HepG2 (cell line): ENCODE data around the gene NFS1. TPM values are rescaled to one million over a fixed set of nuclear protein-coding genes. Genes with fewer than 3 reads are reported as not detected.

Experiments
- ARNT2 ChIP-seq: sonication (generic); formaldehyde crosslinking; IDR thresholded peaks from 2 replicates; pipeline ENCODE4 v1.8.0; 2022; ENCODE audit warnings: mild to moderate bottlenecking, low read depth, missing genetic modification reagents, moderate library complexity
- CENPT ChIP-seq: sonication (generic); formaldehyde crosslinking; IDR thresholded peaks from 2 replicates; pipeline ENCODE4 v1.8.0; 2022; ENCODE audit warnings: low read depth, mild to moderate bottlenecking, moderate library complexity, missing genetic modification reagents
- CHD4 ChIP-seq: fragments of 200-600 bp; sonication (generic); IDR thresholded peaks from 2 replicates; pipeline ENCODE4 v1.7.0; 2017; ENCODE audit warnings: mild to moderate bottlenecking, low read length, borderline replicate concordance
- GATAD2A ChIP-seq: IDR thresholded peaks from 2 replicates; pipeline ENCODE4 v1.6.1; 2016
- HDAC2 ChIP-seq: sonication (generic); formaldehyde crosslinking; IDR thresholded peaks from 2 replicates; pipeline ENCODE4 v1.4.0; 2020; ENCODE audit warnings: missing genetic modification reagents
- KMT2B ChIP-seq: IDR thresholded peaks from 2 replicates; pipeline ENCODE4 v1.6.1; 2016; ENCODE audit warnings: missing genetic modification reagents, missing compliant biosample characterization
- LCORL ChIP-seq, 2 experiments: fragments of 450-650 bp in 1 of 2; sonication (generic) in 1 of 2; formaldehyde crosslinking in 1 of 2; IDR thresholded peaks; 2 replicates each; pipeline versions ENCODE4 v1.5.0 to v1.6.1; 2017 to 2020; ENCODE audit warnings: antibody characterized with exemption in 1 of 2, missing genetic modification reagents in 1 of 2
- MBNL3 ChIP-seq: fragments of 250-450 bp; sonication (Bioruptor Pico); conservative IDR thresholded peaks from 2 replicates; pipeline ENCODE4 v1.8.0; 2022; ENCODE audit warnings: mild to moderate bottlenecking, inconsistent platforms
- NBN ChIP-seq: fragments of 450-650 bp; conservative IDR thresholded peaks from 2 replicates; pipeline ENCODE4 v1.6.1; 2017
- NCOA2 ChIP-seq: sonication (generic); formaldehyde crosslinking; IDR thresholded peaks from 2 replicates; pipeline ENCODE4 v1.8.0; 2022; ENCODE audit warnings: inconsistent platforms
- NCOR1 ChIP-seq: fragments of 200-600 bp; sonication (generic); IDR thresholded peaks from 2 replicates; pipeline ENCODE4 v1.7.0; 2017; ENCODE audit warnings: antibody characterized with exemption, low read length, borderline replicate concordance
- NFE2L2 ChIP-seq: fragments of 150-350 bp; IDR thresholded peaks from 2 replicates; pipeline ENCODE4 v1.6.1; 2014; ENCODE audit warnings: low read length
- RBFOX2 ChIP-seq: fragments of 200-400 bp; formaldehyde crosslinking; IDR thresholded peaks from 2 replicates; pipeline ENCODE4 v1.6.1; 2017; ENCODE audit warnings: low read depth, mild to moderate bottlenecking, low read length
- SMARCC2 ChIP-seq: fragments of 450-650 bp; IDR thresholded peaks from 2 replicates; pipeline ENCODE4 v1.6.1; 2017; ENCODE audit warnings: antibody characterized with exemption, mild to moderate bottlenecking
- ZFP82 ChIP-seq: sonication (generic); formaldehyde crosslinking; IDR thresholded peaks from 2 replicates; pipeline ENCODE4 v1.5.1; 2020; ENCODE audit warnings: mild to moderate bottlenecking, missing genetic modification reagents, borderline replicate concordance
- ZNF644 ChIP-seq: IDR thresholded peaks from 2 replicates; pipeline ENCODE4 v1.6.1; 2016; ENCODE audit warnings: low read depth
- ZNF781 ChIP-seq: sonication (generic); formaldehyde crosslinking; IDR thresholded peaks from 2 replicates; pipeline ENCODE4 v1.5.1; 2020; ENCODE audit warnings: borderline replicate concordance, mild to moderate bottlenecking, missing genetic modification reagents; ENCODE audit errors: not compliant biosample characterization
- polyA plus RNA-seq, 8 experiments: library from polyadenylated mRNA; depleted of rRNA in 3 of 8; stranded (reverse) in 7 of 8; unstranded in 1 of 8; fragments of >200 nt; fragmentation: Illumina TruSeq in 4 of 8; extraction: Trizol in 4 of 8; gene quantifications; 2 replicates each; pipeline versions ENCODE4 v1.2.1 to v1.2.3, GENCODE V29; 2011 to 2016; ENCODE audit warnings: low read depth in 4 of 8, missing spikeins in 1 of 8, mixed read lengths in 1 of 8; ENCODE audit not compliant: insufficient read depth in 1 of 8
- total RNA-seq, 5 experiments: library from RNA; depleted of rRNA; stranded (reverse); fragments of >200 nt; fragmentation: Illumina TruSeq; extraction: Trizol; gene quantifications; 2 replicates each; pipeline ENCODE4 v1.2.3, GENCODE V29; 2016; ENCODE audit warnings: low read depth in 1 of 5
- TF ChIP-seq, protein P1 (sequence below): sonication (generic); formaldehyde crosslinking; IDR thresholded peaks from 2 replicates; pipeline ENCODE4 v1.9.0; 2022; ENCODE audit warnings: missing genetic modification reagents, mild to moderate bottlenecking, borderline replicate concordance
- TF ChIP-seq, protein P2 (sequence below): sonication (generic); formaldehyde crosslinking; IDR thresholded peaks from 2 replicates; pipeline ENCODE4 v1.9.0; 2022; ENCODE audit warnings: low read depth, missing genetic modification reagents
- TF ChIP-seq, protein P3 (sequence below): sonication (generic); formaldehyde crosslinking; IDR thresholded peaks from 2 replicates; pipeline ENCODE4 v1.4.0; 2020; ENCODE audit warnings: low read depth, mild to moderate bottlenecking, missing genetic modification reagents

The NFS1 gene
- total and polyA plus RNA-seq, 2 of the 13 experiments (the other 11 are each of a cell fraction or from before 2014, with no cell fraction given) = 65.9 to 88.1 TPM

DNA sequence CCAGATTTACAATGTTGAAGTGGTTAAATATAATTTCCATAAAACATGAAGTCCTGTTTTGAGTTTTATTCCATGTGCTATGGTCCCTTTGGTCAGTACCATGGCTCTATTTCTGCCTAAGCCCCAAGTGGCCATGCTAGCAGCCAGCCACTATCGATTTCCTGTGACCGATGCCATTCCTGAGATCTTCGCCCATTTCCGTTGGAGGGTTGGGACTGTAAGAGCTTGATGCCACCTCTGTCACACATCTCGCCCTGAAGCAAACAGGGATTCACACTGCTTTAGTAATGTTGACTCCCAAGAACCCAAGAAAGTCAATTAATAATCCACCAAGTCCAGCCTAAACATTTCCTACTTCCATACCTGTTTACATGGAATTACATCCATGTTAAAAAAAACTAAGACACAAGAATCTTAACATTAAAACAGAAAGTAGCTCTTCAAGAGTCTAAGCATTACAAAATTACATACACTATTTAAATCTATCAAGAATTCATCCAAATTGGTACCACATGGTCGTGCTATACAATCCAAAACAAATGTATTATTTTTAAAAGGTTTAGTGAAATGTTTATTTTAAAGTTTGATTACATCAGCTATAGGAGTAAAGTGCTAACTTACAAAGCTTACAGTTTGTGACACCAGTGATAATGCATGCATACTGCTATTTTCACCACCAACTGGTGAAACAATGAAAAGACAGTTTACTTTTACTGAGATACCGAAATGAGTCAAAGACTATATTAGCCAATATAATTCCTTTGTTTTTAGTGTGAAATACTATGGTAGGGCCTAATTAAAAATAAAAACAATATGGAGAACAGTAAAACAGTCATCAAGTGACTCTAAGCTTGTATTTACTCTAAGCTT is 40.4 kb upstream of the NFS1 start (continued):
- 0 out of 2 replicates have a peak, but pooled peaks have one; percentile 6 for TF ChIP-seq HDAC2 (CRISPR knock-in tag)
- TF ChIP-seq KMT2B (CRISPR knock-in tag) = peak; percentile 24; the same call in 1 of the 2 replicates
- 0 out of 2 replicates have a peak, but pooled peaks have one; percentile 23 for TF ChIP-seq NFE2L2
- TF ChIP-seq RBFOX2 = 0 out of 2 replicates have a peak, but pooled peaks have one; percentile 1
- TF ChIP-seq GATAD2A (CRISPR knock-in tag) = peak; percentile 27
- TF ChIP-seq, protein P1, sequence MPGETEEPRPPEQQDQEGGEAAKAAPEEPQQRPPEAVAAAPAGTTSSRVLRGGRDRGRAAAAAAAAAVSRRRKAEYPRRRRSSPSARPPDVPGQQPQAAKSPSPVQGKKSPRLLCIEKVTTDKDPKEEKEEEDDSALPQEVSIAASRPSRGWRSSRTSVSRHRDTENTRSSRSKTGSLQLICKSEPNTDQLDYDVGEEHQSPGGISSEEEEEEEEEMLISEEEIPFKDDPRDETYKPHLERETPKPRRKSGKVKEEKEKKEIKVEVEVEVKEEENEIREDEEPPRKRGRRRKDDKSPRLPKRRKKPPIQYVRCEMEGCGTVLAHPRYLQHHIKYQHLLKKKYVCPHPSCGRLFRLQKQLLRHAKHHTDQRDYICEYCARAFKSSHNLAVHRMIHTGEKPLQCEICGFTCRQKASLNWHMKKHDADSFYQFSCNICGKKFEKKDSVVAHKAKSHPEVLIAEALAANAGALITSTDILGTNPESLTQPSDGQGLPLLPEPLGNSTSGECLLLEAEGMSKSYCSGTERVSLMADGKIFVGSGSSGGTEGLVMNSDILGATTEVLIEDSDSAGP = no peak
- TF ChIP-seq, protein P2, sequence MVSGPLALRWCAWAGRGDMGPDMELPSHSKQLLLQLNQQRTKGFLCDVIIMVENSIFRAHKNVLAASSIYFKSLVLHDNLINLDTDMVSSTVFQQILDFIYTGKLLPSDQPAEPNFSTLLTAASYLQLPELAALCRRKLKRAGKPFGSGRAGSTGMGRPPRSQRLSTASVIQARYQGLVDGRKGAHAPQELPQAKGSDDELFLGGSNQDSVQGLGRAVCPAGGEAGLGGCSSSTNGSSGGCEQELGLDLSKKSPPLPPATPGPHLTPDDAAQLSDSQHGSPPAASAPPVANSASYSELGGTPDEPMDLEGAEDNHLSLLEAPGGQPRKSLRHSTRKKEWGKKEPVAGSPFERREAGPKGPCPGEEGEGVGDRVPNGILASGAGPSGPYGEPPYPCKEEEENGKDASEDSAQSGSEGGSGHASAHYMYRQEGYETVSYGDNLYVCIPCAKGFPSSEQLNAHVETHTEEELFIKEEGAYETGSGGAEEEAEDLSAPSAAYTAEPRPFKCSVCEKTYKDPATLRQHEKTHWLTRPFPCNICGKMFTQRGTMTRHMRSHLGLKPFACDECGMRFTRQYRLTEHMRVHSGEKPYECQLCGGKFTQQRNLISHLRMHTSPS (CRISPR knock-in tag) = 0 out of 2 replicates have a peak, but pooled peaks have one; percentile 20
- TF ChIP-seq LCORL (IDR thresholded peaks at IDR 0.05) = 0 out of 2 replicates have a peak, but pooled peaks have one; percentile 5
- TF ChIP-seq LCORL (CRISPR knock-in tag; IDR thresholded peaks at IDR 0.05) = peak; percentile 37; the same call in 1 of the 2 replicates
- peak; percentile 12; the same call in 1 of the 2 replicates for TF ChIP-seq CHD4
- TF ChIP-seq CENPT = no peak
- no peak for TF ChIP-seq SMARCC2
- 0 out of 2 replicates have a peak, but pooled peaks have one; percentile 67 for TF ChIP-seq ARNT2 (CRISPR knock-in tag)
- TF ChIP-seq NCOR1 = peak; percentile 49; the same call in 1 of the 2 replicates
- TF ChIP-seq MBNL3 = peak; percentile 83
- TF ChIP-seq NBN = no peak
- peak; percentile 82 for TF ChIP-seq ZFP82
- TF ChIP-seq, protein P3, sequence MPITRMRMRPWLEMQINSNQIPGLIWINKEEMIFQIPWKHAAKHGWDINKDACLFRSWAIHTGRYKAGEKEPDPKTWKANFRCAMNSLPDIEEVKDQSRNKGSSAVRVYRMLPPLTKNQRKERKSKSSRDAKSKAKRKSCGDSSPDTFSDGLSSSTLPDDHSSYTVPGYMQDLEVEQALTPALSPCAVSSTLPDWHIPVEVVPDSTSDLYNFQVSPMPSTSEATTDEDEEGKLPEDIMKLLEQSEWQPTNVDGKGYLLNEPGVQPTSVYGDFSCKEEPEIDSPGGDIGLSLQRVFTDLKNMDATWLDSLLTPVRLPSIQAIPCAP (CRISPR knock-in tag) = no peak
- no peak for TF ChIP-seq ZNF781 (CRISPR knock-in tag)
- TF ChIP-seq ZNF644 (CRISPR knock-in tag) = peak; percentile 51; the same call in 1 of the 2 replicates
- TF ChIP-seq NCOA2 = 0 out of 2 replicates have a peak, but pooled peaks have one; percentile 24
